GM12878 (cell line): ENCODE results near the gene INHA. TPM values are rescaled to one million over a fixed set of nuclear protein-coding genes. Genes with fewer than 3 reads are reported as not detected.

ENCODE experiments used
- ATAC-seq: fragments of 200-7000 bp; cut with Tn5 transposase; 3 replicates; pipeline ENCODE4 v1.9.1; 2020; ENCODE audit warnings: mild to moderate bottlenecking, moderate library complexity
- BruUV-seq: library from RNA; stranded (reverse); fragments of 400-500 nt; replicated peaks from 2 replicates; lab custom pipeline; 2021; lab: Mats Ljungman, UMichigan
- CTCF ChIA-PET: fragments of 300-600 bp; sonication (Branson Sonifier 250); formaldehyde crosslinking; extraction: SDS; loops from one replicate; lab custom pipeline; 2021; ENCODE audit warnings: inconsistent platforms; lab: Yijun Ruan, JAX
- POLR2A ChIA-PET: fragments of 350-600 bp; formaldehyde crosslinking; extraction: SDS; loops from one replicate; lab custom pipeline; 2021; ENCODE audit warnings: inconsistent platforms; lab: Charles Lee
- RAD21 ChIA-PET: fragments of 300-600 bp; sonication (Branson Sonifier 250); formaldehyde crosslinking; loops from one replicate; lab custom pipeline; 2023; ENCODE audit warnings: antibody characterized with exemption; ENCODE audit not compliant: unreplicated experiment; lab: Charles Lee
- SMC1A ChIA-PET: fragments of 300-600 bp; sonication (Branson Sonifier 250); formaldehyde crosslinking; loops from one replicate; lab custom pipeline; 2023; ENCODE audit not compliant: unreplicated experiment, uncharacterized antibody; lab: Charles Lee
- DNase-seq: peaks from one replicate; pipeline ENCODE4 v3.0.0-alpha.2; 2011; ENCODE audit warnings: low read depth, low spot score
- FAIRE-seq: peaks from 3 replicates; lab custom pipeline; 2011; peaks lifted over from hg19 to GRCh38; lab: Jason Lieb, UNC
- H2AFZ ChIP-seq: 2 replicates; pipeline ENCODE4 v1.6.0; 2011; ENCODE audit warnings: low read depth, low read length, control low read depth; ENCODE audit not compliant: control insufficient read depth
- H3K27ac ChIP-seq: 2 replicates; pipeline ENCODE4 v1.5.1; 2011; ENCODE audit warnings: control low read depth; ENCODE audit not compliant: control insufficient read depth, insufficient read depth
- H3K27me3 ChIP-seq, 2 experiments: replicated peaks in 1 of 2; 2 replicates each; pipeline versions ENCODE4 v1.6.0 to v1.6.1; 2011; ENCODE audit warnings: low read length in 1 of 2; ENCODE audit not compliant: control insufficient read depth in 2 of 2, insufficient read depth in 2 of 2
- H3K36me3 ChIP-seq, 2 experiments: 2 replicates each; pipeline ENCODE4 v1.5.1; 2011; ENCODE audit warnings: low read length in 1 of 2; ENCODE audit not compliant: control insufficient read depth in 2 of 2, insufficient read depth in 2 of 2
- H3K4me1 ChIP-seq: 2 replicates; pipeline ENCODE4 v1.6.1; 2011; ENCODE audit warnings: mild to moderate bottlenecking, low read length, moderate library complexity, mixed read lengths; ENCODE audit not compliant: control insufficient read depth, insufficient read depth
- H3K4me2 ChIP-seq: 2 replicates; pipeline ENCODE4 v1.6.0; 2011; ENCODE audit warnings: control low read depth; ENCODE audit not compliant: control insufficient read depth, insufficient read depth
- H3K4me3 ChIP-seq: fragments of 200-600 bp; sonication (generic); 2 replicates; pipeline ENCODE4 v1.5.1; 2016
- H3K79me2 ChIP-seq: 2 replicates; pipeline ENCODE4 v1.6.0; 2011; ENCODE audit warnings: low read length; ENCODE audit not compliant: control insufficient read depth, insufficient read depth
- H3K9ac ChIP-seq: 2 replicates; pipeline ENCODE4 v1.8.0; 2011; ENCODE audit warnings: low read length, control low read depth, mixed read lengths; ENCODE audit not compliant: control insufficient read depth, insufficient read depth
- H3K9me3 ChIP-seq: replicated peaks from 3 replicates; pipeline ENCODE4 v1.5.1; 2011; ENCODE audit warnings: mild to moderate bottlenecking, low read length; ENCODE audit not compliant: control insufficient read depth, insufficient read depth
- H4K20me1 ChIP-seq: 2 replicates; pipeline ENCODE4 v1.6.0; 2011; ENCODE audit not compliant: control insufficient read depth, insufficient read depth
- BRCA1 ChIP-seq: IDR thresholded peaks from 2 replicates; pipeline ENCODE4 v1.6.1; 2011; ENCODE audit warnings: low read depth, low read length, improper control_type of control experiment
- GABPA ChIP-seq: IDR thresholded peaks from 2 replicates; pipeline ENCODE4 v1.6.1; 2014; ENCODE audit warnings: antibody characterized with exemption, low read depth, mild to moderate bottlenecking, inconsistent platforms
- IRF4 ChIP-seq: IDR thresholded peaks from 2 replicates; pipeline ENCODE4 v1.6.1; 2011; ENCODE audit warnings: low read depth, low read length
- JUND ChIP-seq: IDR thresholded peaks from 2 replicates; pipeline ENCODE4 v1.6.1; 2012; ENCODE audit warnings: low read depth, mild to moderate bottlenecking, low read length, improper control_type of control experiment, moderate library complexity
- MEF2B ChIP-seq: fragments of 450-650 bp; IDR thresholded peaks from 2 replicates; pipeline ENCODE4 v1.6.1; 2018; ENCODE audit warnings: mild to moderate bottlenecking, moderate library complexity; ENCODE audit not compliant: partially characterized antibody, poor library complexity, severe bottlenecking
- MTA2 ChIP-seq: fragments of 450-650 bp; IDR thresholded peaks from 2 replicates; pipeline ENCODE4 v1.6.1; 2016; ENCODE audit warnings: low read depth, mild to moderate bottlenecking, moderate library complexity
- MYC ChIP-seq: IDR thresholded peaks from 2 replicates; pipeline ENCODE4 v1.6.1; 2011; ENCODE audit warnings: mild to moderate bottlenecking, low read length, moderate library complexity, inconsistent platforms; ENCODE audit not compliant: insufficient read depth, insufficient replicate concordance, insufficient read length, severe bottlenecking
- NFIC ChIP-seq: IDR thresholded peaks from 2 replicates; pipeline ENCODE4 v1.6.1; 2012; ENCODE audit warnings: low read depth, mild to moderate bottlenecking, inconsistent platforms, low read length, moderate library complexity
- NKRF ChIP-seq: fragments of 450-650 bp; conservative IDR thresholded peaks from 2 replicates; pipeline ENCODE4 v1.6.1; 2017; ENCODE audit warnings: mild to moderate bottlenecking, moderate library complexity
- RB1 ChIP-seq: fragments of 450-650 bp; formaldehyde crosslinking; IDR thresholded peaks from 2 replicates; pipeline ENCODE4 v1.6.1; 2017; ENCODE audit warnings: mild to moderate bottlenecking, borderline replicate concordance
- RCOR1 ChIP-seq: conservative IDR thresholded peaks from 2 replicates; pipeline ENCODE4 v1.6.1; 2012; ENCODE audit warnings: low read depth, low read length, improper control_type of control experiment
- RUNX3 ChIP-seq: IDR thresholded peaks from 2 replicates; pipeline ENCODE4 v1.6.1; 2012; ENCODE audit warnings: low read length, inconsistent platforms
- SUZ12 ChIP-seq: fragments of 200-600 bp; sonication (generic); IDR thresholded peaks from one replicate; pipeline ENCODE4 v1.6.1; 2018; ENCODE audit warnings: antibody characterized with exemption, mild to moderate bottlenecking; ENCODE audit not compliant: unreplicated experiment
- TCF7 ChIP-seq: IDR thresholded peaks from 2 replicates; pipeline ENCODE4 v1.6.1; 2014; ENCODE audit warnings: antibody characterized with exemption, borderline replicate concordance
- YBX1 ChIP-seq: fragments of 450-650 bp; IDR thresholded peaks from 2 replicates; pipeline ENCODE4 v1.6.1; 2016; ENCODE audit warnings: antibody characterized with exemption
- ZSCAN29 ChIP-seq: fragments of 450-650 bp; IDR thresholded peaks from 2 replicates; pipeline ENCODE4 v1.6.1; 2017; ENCODE audit warnings: mild to moderate bottlenecking, moderate library complexity
- ZZZ3 ChIP-seq: IDR thresholded peaks from 2 replicates; pipeline ENCODE4 v1.6.1; 2011; ENCODE audit warnings: low read depth; ENCODE audit not compliant: control insufficient read depth, insufficient read length
- WGBS: methylation state at CpG from one replicate; pipeline ENCODE4 v1.1.6; 2016; ENCODE audit warnings: low lambda C conversion rate; ENCODE audit not compliant: insufficient replicate concordance, insufficient coverage; ENCODE audit errors: missing lambda C conversion rate; 5-methylcytosine and 5-hydroxymethylcytosine counted together
- in situ Hi-C: fragments of 300-500 bp; cut with MboI; formaldehyde crosslinking; loops from 9 replicates; pipeline ENCODE4 v1.14.3; 2018; ENCODE audit warnings: mixed read lengths
- intact Hi-C: fragments of 100-400 bp; cut with micrococcal nuclease; formaldehyde crosslinking; loops from one replicate; pipeline ENCODE4 v1.14.2; 2022; ENCODE audit not compliant: unreplicated experiment
- polyA plus RNA-seq, 11 experiments: library from polyadenylated mRNA; depleted of rRNA in 4 of 11; unstranded in 6 of 11; stranded (reverse) in 5 of 11; fragments of >200 nt; fragmentation: Nextera tagmentation in 4 of 11; fragmentation: Illumina TruSeq in 1 of 11; extraction: Ambion mirVana in 4 of 11; extraction: Trizol in 1 of 11; gene quantifications; 1 replicate in 1 of 11; 2 replicates in 10 of 11; pipeline versions ENCODE4 v1.2.1 to v1.2.3, GENCODE V29; 2011 to 2016; ENCODE audit warnings: inconsistent platforms in 2 of 11, missing spikeins in 2 of 11, low read depth in 1 of 11
- total RNA-seq, 4 experiments: library from RNA; depleted of rRNA in 3 of 4; stranded (reverse); fragments of >200 nt in 3 of 4; fragmentation: Illumina TruSeq in 1 of 4; extraction: Trizol in 1 of 4; gene quantifications; 2 replicates each; pipeline versions ENCODE4 v1.2.1 to v1.2.3, GENCODE V29; 2013 to 2021

INHA gene
- total and polyA plus RNA-seq, 10 of the 15 experiments (the other 5 are each of a cell fraction or from before 2014, with no cell fraction given): not detected

GRCh38 chr2:219581346-219581745, 9.2 kb downstream of the INHA start:
- ChIA-PET CTCF (interaction anchor here (0.6 to 1.2 kb wide), 3 partner anchors 21 to 213 kb away, joined by 3 to 4 read pairs (median 3); no protein-coding TSS in a partner anchor), RAD21 (no interaction called here), POLR2A (no interaction called here)
- FAIRE-seq (no peak), DNase-seq (no peak), ATAC-seq (no peak)
- Histone ChIP-seq H3K27me3 (peaks cover 1 to 3% of the 10 kb centered on the region in 2 experiments; a peak in 2 of 4 replicates), H3K27ac (no peak overlapping the region), H3K4me1 (no peaks in the 10 kb centered on the region), H4K20me1 (no peaks in the 10 kb centered on the region), H3K4me2 (no peak overlapping the region), H3K36me3 (no peaks in the 10 kb centered on the region), H2AFZ (no peak overlapping the region), H3K79me2 (no peaks in the 10 kb centered on the region), H3K4me3 (no peak overlapping the region), H3K9ac (no peak overlapping the region)
- WGBS: 30% methylated on average over 2 of the region's 2 CpGs
- intact Hi-C loops: no loop called here
- no TSS peak for BruUV-seq
- in situ Hi-C loops: no loop called here
- TF ChIP-seq MTA2 (no peak), JUND (no peak), IRF4 (no peak), SUZ12 (no peak), ZZZ3 (no peak), ZSCAN29 (no peak), NKRF (no peak), YBX1 (no peak), TCF7 (no peak), BRCA1 (no peak), NFIC (no peak), RUNX3 (no peak), GABPA (no peak), RB1 (no peak), MEF2B (no peak), RCOR1 (no peak), MYC (no peak)
- TF ChIP-seq, all 136 proteins: peak for 0
- no peaks in the 10 kb centered on the region for H3K9me3 ChIP-seq
- SMC1A ChIA-PET: no interaction called here
